SJCRH30 (cell line): ENCODE results near the gene SGSH. TPM values are rescaled to one million over a fixed set of nuclear protein-coding genes. Genes with fewer than 3 reads are reported as not detected.
"Not testable (repeated sequence)": the region's sequence is repeated elsewhere in the genome, so short reads cannot be mapped to it uniquely, and the experiment has no call there.

Source experiments
- DNase-seq, 2 experiments: peaks; one replicate each; pipeline ENCODE4 v3.0.0-alpha.2; 2015 to 2020
- H3K27ac ChIP-seq: fragments of 250-450 bp; sonication (Bioruptor Pico); 2 replicates; pipeline ENCODE4 v1.5.1; 2020; ENCODE audit warnings: mild to moderate bottlenecking, moderate library complexity
- H3K27me3 ChIP-seq: fragments of 250-450 bp; sonication (Bioruptor Pico); 2 replicates; pipeline ENCODE4 v1.5.1; 2020; ENCODE audit warnings: mild to moderate bottlenecking, moderate library complexity
- H3K36me3 ChIP-seq: fragments of 250-450 bp; sonication (Bioruptor Pico); 2 replicates; pipeline ENCODE4 v1.5.1; 2020; ENCODE audit warnings: mild to moderate bottlenecking, moderate library complexity
- H3K4me1 ChIP-seq: fragments of 250-450 bp; sonication (Bioruptor Pico); 2 replicates; pipeline ENCODE4 v1.5.1; 2020; ENCODE audit warnings: mild to moderate bottlenecking, moderate library complexity
- H3K4me3 ChIP-seq: fragments of 250-450 bp; sonication (Bioruptor Pico); 2 replicates; pipeline ENCODE4 v1.5.1; 2020; ENCODE audit warnings: mild to moderate bottlenecking, moderate library complexity
- H3K9me3 ChIP-seq: fragments of 250-450 bp; sonication (Bioruptor Pico); replicated peaks from 2 replicates; pipeline ENCODE4 v1.5.1; 2020; ENCODE audit warnings: mild to moderate bottlenecking, moderate library complexity
- total RNA-seq: library from RNA; depleted of rRNA; stranded (reverse); fragments of >200 nt; shearing (Covaris generic); gene quantifications from 2 replicates; pipeline ENCODE4 v1.2.3, GENCODE V29; 2014

Gene SGSH
- total RNA-seq, 1 experiment from 2014 or later: 19.3 TPM

DNA sequence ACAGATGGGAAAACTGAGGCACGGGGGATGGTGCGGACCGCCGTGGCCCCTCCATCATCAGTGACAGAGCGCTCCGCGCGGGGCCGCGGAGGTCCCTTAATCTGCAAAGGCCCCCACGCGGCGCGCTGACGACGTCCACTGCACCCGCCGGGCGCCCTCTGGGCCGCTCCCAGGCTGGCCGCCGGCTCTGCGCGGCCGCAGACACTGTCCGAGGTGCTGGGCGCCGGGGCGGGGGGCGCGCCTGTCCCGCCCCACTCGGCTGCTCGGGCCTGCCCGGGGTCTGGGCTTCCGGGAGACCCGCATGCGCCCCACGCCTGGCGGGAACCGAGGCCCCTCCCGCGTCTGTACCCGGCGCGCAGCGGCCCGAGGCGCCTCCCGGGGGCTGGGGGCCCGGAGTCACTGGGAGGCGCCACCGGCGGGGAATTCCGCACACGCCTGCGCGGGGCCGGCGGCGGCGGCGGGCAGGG is 40.0 kb upstream of the SGSH start:
- no peaks in the 10 kb centered on the region for H3K36me3 ChIP-seq
- H3K27ac ChIP-seq: no peak overlapping the region; the same call in 1 of the 2 replicates
- no peaks in the 10 kb centered on the region for H3K9me3 ChIP-seq
- DNase-seq: peak; percentile 87
- no peaks in the 10 kb centered on the region for H3K27me3 ChIP-seq
- H3K4me3 ChIP-seq: peak overlapping the region; percentile 66
- peaks cover 12% of the 10 kb centered on the region; the same call in 1 of the 2 replicates for H3K4me1 ChIP-seq

DNA sequence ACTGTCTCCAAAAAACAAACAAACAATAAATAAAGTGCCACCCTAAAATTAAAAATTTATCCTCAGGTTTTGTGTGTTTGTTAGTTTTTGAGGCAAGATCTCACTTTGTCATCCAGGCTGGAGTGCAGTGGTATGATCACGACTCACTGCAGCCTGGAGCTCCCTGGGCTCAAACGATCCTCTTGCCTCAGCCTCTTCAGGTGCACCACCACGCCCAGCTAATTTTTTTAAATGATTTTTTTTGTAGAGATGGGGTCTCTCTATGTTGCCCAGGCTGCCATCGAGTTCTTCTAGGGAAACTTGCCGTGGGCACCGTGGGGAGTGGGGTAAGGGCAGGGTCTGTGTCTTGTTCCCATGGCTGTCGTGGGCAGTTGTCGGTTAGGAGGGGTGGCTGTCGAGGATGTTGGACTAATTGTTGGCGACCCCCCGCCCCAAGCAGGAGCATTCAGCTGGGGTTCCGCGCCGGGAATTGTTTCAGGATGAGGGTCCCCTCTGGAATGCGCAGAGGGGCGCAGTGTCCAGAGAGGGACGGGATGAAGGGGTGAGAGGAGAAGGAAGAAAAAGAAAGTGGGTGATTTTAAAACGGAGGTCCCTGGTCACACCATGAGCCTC is 39.4 kb upstream of the SGSH start:
- no peaks in the 10 kb centered on the region for H3K36me3 ChIP-seq
- H3K4me1 ChIP-seq: peaks cover 16% of the 10 kb centered on the region
- H3K4me3 ChIP-seq: peak overlapping the region; percentile 66
- H3K27ac ChIP-seq: no peak overlapping the region; the same call in 1 of the 2 replicates
- H3K9me3 ChIP-seq: no peaks in the 10 kb centered on the region
- H3K27me3 ChIP-seq: no peaks in the 10 kb centered on the region
- no peak for DNase-seq

DNA sequence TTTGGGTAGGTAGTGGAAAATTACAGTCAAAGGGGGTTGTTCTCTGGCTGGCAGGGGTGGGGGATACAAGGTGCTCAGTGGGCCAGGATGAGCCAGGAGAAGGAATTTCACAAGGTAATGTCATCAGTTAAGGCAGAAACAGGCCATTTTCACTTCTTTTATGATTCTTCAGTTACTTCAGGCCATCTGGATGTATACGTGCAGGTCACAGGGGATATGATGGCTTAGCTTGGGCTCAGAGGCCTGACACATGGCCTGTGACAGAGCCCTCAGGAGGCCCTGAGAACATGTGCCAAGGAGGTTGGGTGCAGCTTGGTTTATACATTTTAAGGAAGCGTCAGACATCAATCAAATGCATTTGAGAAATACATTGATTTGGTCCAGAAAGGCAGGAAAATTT is 38.2 kb upstream of the SGSH start:
- H3K4me1 ChIP-seq: peaks cover 20% of the 10 kb centered on the region
- not testable (repeated sequence) for H3K4me3 ChIP-seq

DNA sequence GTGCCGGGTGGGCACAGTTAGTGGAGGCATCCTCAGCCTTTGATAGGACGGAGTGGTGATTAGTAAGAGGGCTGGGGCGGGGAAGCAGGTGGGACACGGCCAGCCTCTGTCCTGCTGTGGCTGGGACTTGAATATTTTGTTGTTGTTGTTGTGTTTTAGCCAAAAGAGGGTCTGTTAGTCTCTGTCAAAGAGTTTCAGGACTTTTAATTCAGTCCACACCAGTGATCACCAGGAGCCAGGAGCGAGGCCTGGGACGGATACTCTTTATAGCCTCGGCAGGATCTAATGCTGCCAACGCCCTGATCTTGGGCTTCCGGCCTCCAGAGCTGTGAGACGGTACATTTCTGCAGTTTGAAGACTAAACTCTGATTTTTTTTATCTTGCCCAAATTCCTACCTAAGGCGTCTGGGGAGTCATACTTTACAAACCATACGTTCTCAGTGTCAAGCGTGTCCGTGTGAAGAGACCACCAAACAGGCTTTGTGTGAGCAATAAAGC is 37.6 kb upstream of the SGSH start:
- no peak for DNase-seq
- Histone ChIP-seq H3K9me3 (no peaks in the 10 kb centered on the region), H3K4me3 (no peak overlapping the region), H3K27me3 (no peaks in the 10 kb centered on the region), H3K27ac (no peak overlapping the region), H3K36me3 (no peaks in the 10 kb centered on the region), H3K4me1 (peaks cover 17% of the 10 kb centered on the region)

More for the DNA sequence above, 38.2 kb upstream of the SGSH start:
- not testable (repeated sequence) for H3K27ac ChIP-seq, DNase-seq, H3K27me3 ChIP-seq, H3K9me3 ChIP-seq, H3K36me3 ChIP-seq

DNA sequence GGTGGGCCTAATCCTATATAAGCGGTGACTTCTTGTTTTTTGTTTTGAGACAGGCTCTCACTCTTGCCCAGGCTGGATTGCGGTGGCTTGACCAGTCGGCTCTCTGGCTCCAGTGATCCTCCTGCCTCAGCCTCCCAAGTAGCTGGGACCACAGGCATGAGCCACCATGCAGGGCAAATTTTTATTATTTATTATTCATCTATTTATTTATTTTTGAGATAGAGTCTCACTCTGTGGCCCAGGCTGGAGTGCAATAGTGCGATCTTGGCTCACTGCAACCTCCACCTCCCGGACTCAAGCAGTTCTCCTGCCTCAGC is 35.9 kb upstream of the SGSH start:
- DNase-seq: no peak
- Histone ChIP-seq H3K27ac (no peak overlapping the region), H3K27me3 (no peaks in the 10 kb centered on the region), H3K4me3 (no peak overlapping the region), H3K4me1 (peaks cover 12% of the 10 kb centered on the region), H3K36me3 (no peaks in the 10 kb centered on the region), H3K9me3 (no peaks in the 10 kb centered on the region)

DNA sequence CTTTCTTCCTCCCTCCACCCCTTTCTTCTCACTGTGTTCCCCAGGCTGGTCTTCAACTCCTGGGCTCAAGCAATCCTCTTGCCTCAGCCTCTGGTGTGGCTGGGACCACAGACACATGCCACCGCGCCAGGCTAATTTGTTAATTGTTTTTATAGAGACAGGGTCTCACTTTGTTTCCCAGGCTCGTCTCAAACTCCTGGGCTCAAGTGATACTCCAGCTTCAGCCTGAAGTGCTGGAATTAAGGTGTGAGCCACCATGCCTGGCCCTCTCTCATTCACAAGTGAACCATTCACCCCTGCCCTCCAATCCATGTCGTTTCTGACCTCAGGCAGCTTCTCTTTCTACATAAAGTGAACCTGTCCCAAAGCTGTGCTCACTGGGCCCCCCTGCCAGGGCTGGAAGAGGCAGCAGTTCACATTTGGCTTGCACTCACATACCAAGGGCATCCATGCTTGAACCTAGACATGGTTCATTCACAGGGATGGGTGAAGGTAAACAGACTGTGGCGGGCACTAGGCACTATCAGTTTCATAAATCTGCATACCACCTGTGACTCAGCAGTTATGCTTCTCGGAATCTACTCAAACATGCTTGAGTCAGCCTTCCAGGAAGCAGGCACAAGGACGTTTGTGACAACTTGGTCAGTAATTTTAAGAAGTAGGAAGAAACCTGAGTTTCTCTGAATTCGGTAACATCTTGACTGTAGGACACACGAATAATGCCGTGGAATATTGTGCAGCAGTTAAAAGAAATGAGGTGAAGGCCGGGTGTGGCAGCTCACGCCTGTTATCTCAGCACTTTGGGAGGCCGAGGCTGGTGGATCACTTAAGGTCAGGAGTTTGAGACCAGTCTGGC is 34.5 kb upstream of the SGSH start:
- Histone ChIP-seq H3K4me1 (peaks cover 12% of the 10 kb centered on the region), H3K9me3 (no peaks in the 10 kb centered on the region), H3K36me3 (no peaks in the 10 kb centered on the region), H3K27me3 (no peaks in the 10 kb centered on the region), H3K4me3 (no peak overlapping the region), H3K27ac (peak overlapping the region; percentile 24; the same call in 1 of the 2 replicates)
- peak; percentile 60 to 66 for DNase-seq

DNA sequence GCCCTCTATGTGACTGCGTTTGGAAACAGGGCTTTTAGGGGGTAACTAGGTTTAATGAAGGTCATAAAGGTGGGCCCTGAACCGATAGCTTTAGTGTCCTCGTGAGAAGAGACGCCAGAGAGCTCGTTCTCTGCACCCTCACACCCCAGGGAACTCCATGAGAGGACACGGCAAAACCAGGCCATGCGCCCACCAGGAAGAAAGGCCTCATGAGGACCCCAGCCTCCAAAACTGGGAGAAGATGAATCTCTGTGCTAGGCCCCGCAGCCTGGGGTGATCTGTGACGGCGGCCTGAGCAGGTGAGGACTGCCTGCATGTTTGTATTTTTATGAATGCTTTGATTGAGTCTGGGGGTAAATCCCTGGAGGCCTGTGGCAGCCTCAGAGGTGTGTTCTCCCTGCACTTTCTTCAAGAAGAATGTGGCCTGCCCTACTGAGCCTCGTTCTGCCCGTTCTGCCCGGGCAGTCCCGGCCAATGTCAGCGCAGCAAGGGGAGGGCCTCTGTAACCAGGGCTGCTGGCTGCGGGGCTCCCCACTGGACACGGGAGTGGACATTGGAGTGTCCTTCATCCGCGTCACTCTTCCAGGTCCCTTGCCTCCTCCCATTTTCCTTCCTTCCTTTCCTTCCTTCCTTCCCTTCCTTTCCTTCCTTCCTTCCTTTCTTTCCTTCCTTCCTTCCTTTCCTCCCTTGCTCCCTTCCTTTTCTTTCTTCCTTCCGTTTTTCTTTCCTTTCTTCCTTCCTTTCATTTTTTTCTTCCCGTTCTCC is 33.7 kb upstream of the SGSH start:
- Histone ChIP-seq H3K27me3 (no peaks in the 10 kb centered on the region), H3K36me3 (no peaks in the 10 kb centered on the region), H3K9me3 (no peaks in the 10 kb centered on the region), H3K4me3 (no peak overlapping the region), H3K27ac (peak overlapping the region; percentile 24; the same call in 1 of the 2 replicates), H3K4me1 (peaks cover 12% of the 10 kb centered on the region)
- DNase-seq: no peak

DNA sequence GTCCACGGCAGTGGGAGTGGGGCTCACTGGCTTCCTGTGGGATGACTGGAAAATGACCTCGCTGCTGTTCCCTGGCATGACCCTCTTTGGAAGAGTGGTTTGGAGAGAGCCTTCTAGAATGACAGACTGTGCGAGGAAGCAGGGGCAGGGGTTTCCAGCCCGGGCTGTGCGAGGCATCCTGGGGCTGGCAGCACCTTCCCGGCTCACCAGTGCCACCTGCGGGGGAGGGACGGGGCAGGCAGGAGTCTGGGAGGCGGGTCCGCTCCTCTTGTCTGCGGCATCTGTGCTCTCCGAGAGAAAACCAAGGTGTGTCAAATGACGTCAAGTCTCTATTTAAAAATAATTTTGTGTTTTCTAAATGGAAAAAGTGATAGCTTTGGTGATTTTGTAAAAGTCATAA is 32.7 kb upstream of the SGSH start:
- peaks cover 12% of the 10 kb centered on the region for H3K4me1 ChIP-seq
- H3K27ac ChIP-seq: no peak overlapping the region
- H3K36me3 ChIP-seq: no peaks in the 10 kb centered on the region
- peak in 1 of 2 experiments; percentile 44 for DNase-seq
- H3K27me3 ChIP-seq: no peaks in the 10 kb centered on the region
- no peak overlapping the region for H3K4me3 ChIP-seq
- no peaks in the 10 kb centered on the region for H3K9me3 ChIP-seq

DNA sequence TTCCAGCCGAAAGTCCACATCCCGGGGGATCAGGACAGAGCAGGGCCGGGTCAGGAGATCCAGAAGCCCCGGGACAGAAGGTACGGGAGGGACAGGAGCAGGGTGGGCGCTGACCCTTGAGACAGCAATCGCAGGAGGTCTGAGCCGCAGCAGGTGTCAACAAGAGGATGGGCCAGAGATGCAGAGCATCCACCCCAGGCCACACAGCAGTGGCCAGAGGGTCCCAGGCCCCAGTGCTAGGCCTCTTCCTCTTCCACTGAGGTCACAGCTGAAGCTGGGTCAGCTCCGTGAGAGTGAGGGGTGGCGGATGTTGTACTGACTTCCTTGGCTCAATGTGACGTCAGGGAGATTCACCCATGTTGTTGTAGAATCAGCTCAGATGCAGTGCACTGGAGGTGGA is 31.8 kb upstream of the SGSH start:
- H3K36me3 ChIP-seq: no peaks in the 10 kb centered on the region
- no peaks in the 10 kb centered on the region for H3K27me3 ChIP-seq
- H3K4me1 ChIP-seq: peaks cover 12% of the 10 kb centered on the region
- no peaks in the 10 kb centered on the region for H3K9me3 ChIP-seq
- H3K27ac ChIP-seq: no peak overlapping the region
- H3K4me3 ChIP-seq: no peak overlapping the region
- DNase-seq: no peak

DNA sequence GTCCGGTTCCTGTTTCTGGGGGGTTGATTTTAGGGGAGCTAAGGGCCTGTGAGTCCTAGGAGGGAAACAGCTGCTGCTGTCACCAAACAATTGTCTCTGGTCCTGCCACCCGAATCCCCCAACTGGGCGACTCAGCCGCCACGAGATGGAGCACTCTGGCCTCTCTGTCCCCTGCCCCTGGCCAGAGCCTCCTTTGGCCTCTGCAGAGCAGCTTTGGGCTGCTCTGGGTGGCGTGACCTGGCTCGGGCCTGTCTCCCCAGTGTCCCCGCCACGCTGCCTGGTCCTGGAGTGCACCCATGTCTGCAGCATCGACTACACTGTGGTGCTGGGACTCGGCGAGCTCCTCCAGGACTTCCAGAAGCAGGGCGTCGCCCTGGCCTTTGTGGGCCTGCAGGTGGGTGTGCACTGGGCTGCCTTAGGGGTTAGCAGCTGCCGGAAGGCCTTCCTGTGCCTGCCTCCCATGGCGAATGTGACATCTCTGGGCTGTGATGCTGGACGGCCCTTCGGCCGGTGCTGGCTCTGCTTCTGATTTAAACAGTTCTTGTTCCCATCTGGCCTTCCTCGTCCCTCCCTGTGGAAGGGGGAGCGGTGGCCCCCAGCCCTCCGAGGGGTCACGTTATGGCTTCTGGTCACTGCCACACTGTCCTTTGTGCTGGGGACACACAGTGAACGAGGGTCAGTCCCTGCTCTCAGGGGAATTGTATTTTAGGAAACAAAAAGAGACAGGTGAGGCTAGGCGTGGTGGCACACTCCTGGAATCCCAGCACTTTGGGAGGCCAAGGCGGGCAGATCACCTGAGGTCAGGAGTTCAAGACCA is 29.0 kb upstream of the SGSH start:
- H3K4me1 ChIP-seq: no peaks in the 10 kb centered on the region
- no peaks in the 10 kb centered on the region for H3K9me3 ChIP-seq
- H3K4me3 ChIP-seq: no peak overlapping the region
- no peaks in the 10 kb centered on the region for H3K27me3 ChIP-seq
- no peak for DNase-seq
- no peak overlapping the region for H3K27ac ChIP-seq
- no peaks in the 10 kb centered on the region for H3K36me3 ChIP-seq

DNA sequence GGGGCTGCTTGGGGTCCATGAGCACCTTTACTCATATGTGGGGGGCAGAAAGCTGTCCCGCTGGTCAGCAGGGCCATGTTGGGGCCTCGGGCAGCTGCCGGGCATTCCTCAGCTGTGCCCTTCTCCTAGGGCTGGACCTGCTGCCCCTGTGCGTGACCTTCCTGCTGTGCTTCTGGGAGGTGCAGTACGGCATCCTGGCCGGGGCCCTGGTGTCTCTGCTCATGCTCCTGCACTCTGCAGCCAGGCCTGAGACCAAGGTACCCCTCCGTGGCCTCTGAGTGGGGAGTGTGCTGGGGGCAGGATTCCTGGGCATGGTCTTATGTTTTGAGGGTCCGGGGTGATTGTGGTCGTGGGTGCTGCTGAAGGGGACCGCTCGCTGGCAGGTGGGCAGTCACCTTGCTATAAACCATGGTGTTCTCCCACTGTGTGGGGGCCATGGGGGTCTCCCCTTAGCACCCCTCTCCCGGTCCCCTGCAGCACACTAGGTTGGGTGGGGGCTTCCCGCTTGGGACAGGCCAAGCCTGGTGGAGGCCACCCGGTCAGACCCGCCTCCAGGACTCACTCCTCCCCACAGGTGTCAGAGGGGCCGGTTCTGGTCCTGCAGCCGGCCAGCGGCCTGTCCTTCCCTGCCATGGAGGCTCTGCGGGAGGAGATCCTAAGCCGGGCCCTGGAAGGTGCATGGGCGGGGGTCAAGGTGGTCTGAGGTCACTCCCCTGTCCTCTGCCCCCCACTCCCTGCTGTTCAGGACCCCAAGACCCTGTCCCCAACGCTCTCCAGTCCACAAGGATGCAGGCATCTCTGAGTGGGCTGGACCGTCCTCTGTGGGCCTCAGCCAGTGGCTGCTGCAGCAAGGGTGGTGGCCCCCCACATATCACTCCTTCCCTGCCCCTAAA is 28.1 kb upstream of the SGSH start:
- Histone ChIP-seq H3K4me1 (no peaks in the 10 kb centered on the region), H3K27me3 (no peaks in the 10 kb centered on the region), H3K4me3 (no peak overlapping the region), H3K9me3 (no peaks in the 10 kb centered on the region), H3K36me3 (no peaks in the 10 kb centered on the region), H3K27ac (no peak overlapping the region)
- DNase-seq: no peak

DNA sequence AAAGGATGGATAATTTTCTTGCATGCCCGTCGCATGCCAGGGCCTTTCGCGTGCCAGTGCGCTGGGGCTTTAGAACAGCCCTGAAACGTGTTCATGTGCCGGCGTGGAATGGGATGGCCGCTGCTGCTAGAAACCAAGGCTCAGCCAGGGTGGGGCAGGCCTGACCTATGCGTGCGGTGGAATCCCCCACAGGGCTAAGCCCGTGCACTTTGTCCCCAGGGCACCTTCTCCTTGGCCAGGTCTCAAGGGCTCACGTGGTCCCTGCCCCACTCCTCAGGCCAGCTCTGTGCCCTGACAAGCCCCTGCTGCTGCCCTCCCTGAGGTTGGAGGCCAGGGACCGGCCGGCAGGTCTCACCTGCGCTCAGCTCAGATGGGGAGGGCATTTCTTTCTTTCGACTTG is 27.4 kb upstream of the SGSH start:
- Histone ChIP-seq H3K9me3 (no peaks in the 10 kb centered on the region), H3K4me1 (no peaks in the 10 kb centered on the region), H3K27ac (no peak overlapping the region), H3K4me3 (no peak overlapping the region), H3K36me3 (no peaks in the 10 kb centered on the region), H3K27me3 (no peaks in the 10 kb centered on the region)
- DNase-seq: no peak

DNA sequence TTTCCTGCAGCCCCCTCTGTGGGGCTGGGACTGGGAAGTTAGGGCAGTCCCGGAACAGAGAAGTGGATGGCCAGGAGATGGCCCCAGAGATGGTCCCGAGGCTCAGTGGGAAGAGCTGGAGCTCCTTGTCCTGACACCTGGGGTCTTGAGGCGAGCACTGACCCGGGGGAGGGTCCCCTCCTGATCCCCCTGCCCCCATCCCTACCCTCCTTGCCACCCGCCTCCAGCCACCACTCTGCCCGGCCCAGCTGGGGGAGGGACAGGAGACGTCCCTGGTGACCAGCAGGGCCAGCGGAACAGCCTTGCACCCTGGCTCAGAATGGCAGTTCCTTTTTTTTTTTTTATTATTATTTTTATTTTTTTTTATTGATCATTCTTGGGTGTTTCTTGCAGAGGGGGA is 26.6 kb upstream of the SGSH start:
- Histone ChIP-seq H3K4me1 (no peaks in the 10 kb centered on the region), H3K4me3 (no peak overlapping the region), H3K27ac (no peak overlapping the region), H3K27me3 (no peaks in the 10 kb centered on the region), H3K36me3 (no peaks in the 10 kb centered on the region), H3K9me3 (no peaks in the 10 kb centered on the region)
- no peak for DNase-seq
